Measurements from ENCODE around the gene RBM38. TPM values are rescaled to one million over a fixed set of nuclear protein-coding genes. Genes with fewer than 3 reads are reported as not detected.
A peak's percentile ranks its signal among the peaks of the same experiment; 100 is the strongest.

The RBM38 gene
- total RNA-seq, 1 donor from 2014 or later: 16.6 TPM

DNA sequence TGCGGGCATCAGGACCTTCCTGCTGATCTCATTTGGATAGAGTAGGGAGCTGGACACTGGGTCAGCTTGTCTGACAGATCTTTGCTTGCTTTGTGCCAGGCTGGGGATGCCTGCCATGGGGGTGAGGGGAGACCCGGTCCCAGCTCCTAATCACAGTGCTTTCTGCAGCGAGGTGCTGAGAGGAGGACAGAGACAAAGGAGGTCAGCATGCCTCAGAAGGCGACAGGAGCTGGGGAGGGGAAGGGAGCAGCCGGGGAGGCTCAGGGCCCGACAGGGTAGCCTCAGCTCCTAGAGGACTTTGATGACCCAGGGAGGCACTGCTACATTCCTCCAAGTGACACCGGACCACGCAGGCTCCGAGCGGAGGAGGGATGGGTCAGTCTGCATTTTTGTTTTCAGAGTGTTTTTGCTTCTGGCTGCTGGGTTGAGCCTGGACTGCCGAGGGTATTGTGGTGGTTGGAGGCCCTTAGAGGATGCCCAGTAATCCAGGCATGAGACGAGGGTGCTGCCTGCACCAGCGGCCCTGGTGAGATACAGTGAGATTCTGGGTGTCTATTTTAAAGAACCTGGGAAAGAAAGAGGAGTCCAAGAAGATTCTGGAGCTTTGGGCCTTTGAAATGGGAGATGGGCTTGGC is 7.8 kb downstream of the RBM38 start:
- no peaks in the 10 kb centered on the region for H3K36me3 Mint-ChIP-seq (ENCODE audit: unreplicated experiment)
- no peak for DNase-seq
- H3K9me3 Mint-ChIP-seq (ENCODE audit: unreplicated experiment): peaks cover 4% of the 10 kb centered on the region
- no peak overlapping the region for H3K27ac Mint-ChIP-seq (ENCODE audit: unreplicated experiment)
- H3K27me3 Mint-ChIP-seq (ENCODE audit: unreplicated experiment): peaks cover 4% of the 10 kb centered on the region
- no peak for TF ChIP-seq CTCF (IDR thresholded peaks at IDR 0.05; ENCODE audit: partially characterized antibody, unreplicated experiment)
- H3K4me1 Mint-ChIP-seq (ENCODE audit: low read depth, unreplicated experiment): peaks cover 6% of the 10 kb centered on the region
- no peak overlapping the region for H3K4me3 Mint-ChIP-seq (ENCODE audit: unreplicated experiment)

GRCh38 chr20:57399587-57400155 is 8.5 kb downstream of the RBM38 start:
- Mint-ChIP-seq H3K36me3 (ENCODE audit: unreplicated experiment) (no peaks in the 10 kb centered on the region), H3K4me1 (ENCODE audit: low read depth, unreplicated experiment) (peaks cover 6% of the 10 kb centered on the region), H3K9me3 (ENCODE audit: unreplicated experiment) (peaks cover 4% of the 10 kb centered on the region), H3K27ac (ENCODE audit: unreplicated experiment) (no peak overlapping the region), H3K27me3 (ENCODE audit: unreplicated experiment) (peaks cover 4% of the 10 kb centered on the region), H3K4me3 (ENCODE audit: unreplicated experiment) (no peak overlapping the region)
- TF ChIP-seq CTCF (IDR thresholded peaks at IDR 0.05; ENCODE audit: partially characterized antibody, unreplicated experiment): no peak
- no peak for DNase-seq

DNA sequence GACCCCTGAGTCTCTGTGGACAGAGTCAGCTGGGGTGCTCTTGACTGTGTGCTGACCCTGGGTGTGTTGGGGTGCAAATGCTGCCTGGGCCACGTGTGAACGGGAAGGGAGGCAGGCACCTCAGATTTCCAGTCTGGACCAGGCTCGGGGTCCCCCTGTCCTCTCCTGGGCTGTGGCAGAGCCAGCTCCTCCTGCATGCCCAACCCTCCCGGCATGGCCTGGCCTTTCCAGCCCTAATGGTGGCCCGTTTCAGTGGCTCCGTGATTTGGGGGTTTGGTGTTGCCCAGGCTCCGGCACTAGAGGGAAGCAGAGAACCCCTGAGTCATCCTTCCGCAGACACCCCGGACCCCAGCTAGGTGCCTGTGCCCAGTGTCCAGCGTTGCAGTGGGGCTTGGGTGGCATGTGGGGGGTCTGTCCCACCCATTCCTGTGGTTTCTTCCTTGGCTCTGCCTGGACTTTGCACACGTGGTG is 9.1 kb downstream of the RBM38 start:
- peaks cover 4% of the 10 kb centered on the region for H3K27me3 Mint-ChIP-seq (ENCODE audit: unreplicated experiment)
- no peak overlapping the region for H3K4me3 Mint-ChIP-seq (ENCODE audit: unreplicated experiment)
- H3K4me1 Mint-ChIP-seq (ENCODE audit: low read depth, unreplicated experiment): peaks cover 6% of the 10 kb centered on the region
- peaks cover 4% of the 10 kb centered on the region for H3K9me3 Mint-ChIP-seq (ENCODE audit: unreplicated experiment)
- no peak for DNase-seq
- no peaks in the 10 kb centered on the region for H3K36me3 Mint-ChIP-seq (ENCODE audit: unreplicated experiment)
- H3K27ac Mint-ChIP-seq (ENCODE audit: unreplicated experiment): no peak overlapping the region
- no peak for TF ChIP-seq CTCF (IDR thresholded peaks at IDR 0.05; ENCODE audit: partially characterized antibody, unreplicated experiment)

DNA sequence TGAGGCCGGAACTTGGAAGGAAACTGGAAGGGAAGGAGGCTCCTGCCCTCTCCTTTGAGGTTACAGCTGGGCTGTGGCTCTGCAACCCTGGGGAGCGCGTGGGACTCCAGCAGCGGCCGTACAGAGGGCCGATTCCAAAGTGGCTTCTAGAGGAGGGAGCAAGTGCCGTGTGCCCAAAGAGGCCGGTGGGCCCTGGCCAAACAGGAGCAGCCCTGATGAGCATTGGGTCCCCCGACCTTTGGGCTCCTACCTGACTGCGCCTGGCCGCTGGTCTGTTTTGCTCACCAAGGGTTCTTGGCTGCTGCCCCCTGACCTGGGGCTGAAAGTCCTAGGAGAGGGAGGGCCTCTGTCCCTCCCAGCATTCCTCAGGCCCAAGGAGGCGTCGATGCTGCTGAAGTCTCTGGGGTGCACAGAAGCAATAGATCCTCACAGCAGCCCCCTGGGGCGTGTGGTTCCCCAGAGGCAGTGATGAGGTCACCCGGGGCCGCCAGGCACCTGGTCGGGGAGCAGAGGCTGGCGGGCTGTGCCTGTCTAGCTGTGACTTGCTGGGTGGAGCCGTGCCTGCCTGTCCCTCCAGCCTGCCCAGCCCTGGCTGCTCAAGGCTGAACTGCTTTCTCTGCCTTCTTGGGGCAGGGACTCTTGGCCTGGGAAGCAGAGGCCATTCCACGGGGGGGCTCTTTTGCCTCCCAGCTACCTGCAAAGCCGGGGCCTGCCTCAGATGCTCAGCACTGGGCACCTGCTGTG is 9.8 kb downstream of the RBM38 start:
- H3K4me3 Mint-ChIP-seq (ENCODE audit: unreplicated experiment): no peak overlapping the region
- H3K4me1 Mint-ChIP-seq (ENCODE audit: low read depth, unreplicated experiment): peaks cover 6% of the 10 kb centered on the region
- peaks cover 4% of the 10 kb centered on the region for H3K9me3 Mint-ChIP-seq (ENCODE audit: unreplicated experiment)
- H3K36me3 Mint-ChIP-seq (ENCODE audit: unreplicated experiment): no peaks in the 10 kb centered on the region
- no peak for TF ChIP-seq CTCF (IDR thresholded peaks at IDR 0.05; ENCODE audit: partially characterized antibody, unreplicated experiment)
- H3K27me3 Mint-ChIP-seq (ENCODE audit: unreplicated experiment): peaks cover 4% of the 10 kb centered on the region
- DNase-seq: peak; percentile 20
- H3K27ac Mint-ChIP-seq (ENCODE audit: unreplicated experiment): no peak overlapping the region

DNA sequence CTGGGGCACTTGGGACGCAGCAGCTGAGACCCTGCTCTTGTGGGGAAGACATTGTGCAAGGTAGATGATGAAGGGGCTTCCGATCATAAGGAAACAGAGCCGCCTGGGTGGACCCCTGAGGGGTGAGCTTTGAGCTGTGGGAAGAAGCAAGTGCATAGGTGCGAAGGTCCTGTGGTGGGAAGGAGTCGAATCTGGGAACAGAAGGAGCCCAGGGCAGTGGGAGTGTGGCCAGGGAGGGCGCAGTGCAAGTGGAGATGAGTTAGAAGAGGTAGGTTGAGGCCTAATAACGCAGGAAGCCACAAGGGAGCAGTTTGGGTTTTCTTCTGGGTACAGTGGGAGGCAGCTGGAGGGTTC is 10.3 kb downstream of the RBM38 start:
- Mint-ChIP-seq H3K4me3 (ENCODE audit: unreplicated experiment) (no peak overlapping the region), H3K27ac (ENCODE audit: unreplicated experiment) (peak overlapping the region; percentile 44)
- DNase-seq: no peak

More for the DNA sequence above, 10.3 kb downstream of the RBM38 start:
- Mint-ChIP-seq H3K4me1 (ENCODE audit: low read depth, unreplicated experiment) (peaks cover 6% of the 10 kb centered on the region), H3K9me3 (ENCODE audit: unreplicated experiment) (peaks cover 4% of the 10 kb centered on the region), H3K36me3 (ENCODE audit: unreplicated experiment) (no peaks in the 10 kb centered on the region), H3K27me3 (ENCODE audit: unreplicated experiment) (peaks cover 4% of the 10 kb centered on the region)
- TF ChIP-seq CTCF (IDR thresholded peaks at IDR 0.05; ENCODE audit: partially characterized antibody, unreplicated experiment): no peak

Measured in glutamatergic neuron (in vitro differentiated cells).